Fibroblast of lung (primary cell): ENCODE measurements around the gene KRT4.

ENCODE experiments used
- EZH2 ChIP-seq: IDR thresholded peaks from 2 replicates; pipeline ENCODE4 v1.5.1; 2012; ENCODE audit warnings: low read length, control low read depth, mild to moderate bottlenecking; ENCODE audit errors: missing control alignments
- TF ChIP-seq, protein P1 (sequence below), 2 donors: IDR thresholded peaks in 1 of 2; conservative IDR thresholded peaks in 1 of 2; 1 replicate in 1 of 2; 2 replicates in 1 of 2; pipeline ENCODE4 v1.5.1; 2011 to 2012; ENCODE audit warnings: low read length in 2 of 2, control low read depth in 1 of 2, inconsistent platforms in 1 of 2, low read depth in 1 of 2, mild to moderate bottlenecking in 1 of 2

GRCh38 chr12:52821826-52822660, 8.1 kb upstream of the KRT4 start:
- TF ChIP-seq, protein P1, sequence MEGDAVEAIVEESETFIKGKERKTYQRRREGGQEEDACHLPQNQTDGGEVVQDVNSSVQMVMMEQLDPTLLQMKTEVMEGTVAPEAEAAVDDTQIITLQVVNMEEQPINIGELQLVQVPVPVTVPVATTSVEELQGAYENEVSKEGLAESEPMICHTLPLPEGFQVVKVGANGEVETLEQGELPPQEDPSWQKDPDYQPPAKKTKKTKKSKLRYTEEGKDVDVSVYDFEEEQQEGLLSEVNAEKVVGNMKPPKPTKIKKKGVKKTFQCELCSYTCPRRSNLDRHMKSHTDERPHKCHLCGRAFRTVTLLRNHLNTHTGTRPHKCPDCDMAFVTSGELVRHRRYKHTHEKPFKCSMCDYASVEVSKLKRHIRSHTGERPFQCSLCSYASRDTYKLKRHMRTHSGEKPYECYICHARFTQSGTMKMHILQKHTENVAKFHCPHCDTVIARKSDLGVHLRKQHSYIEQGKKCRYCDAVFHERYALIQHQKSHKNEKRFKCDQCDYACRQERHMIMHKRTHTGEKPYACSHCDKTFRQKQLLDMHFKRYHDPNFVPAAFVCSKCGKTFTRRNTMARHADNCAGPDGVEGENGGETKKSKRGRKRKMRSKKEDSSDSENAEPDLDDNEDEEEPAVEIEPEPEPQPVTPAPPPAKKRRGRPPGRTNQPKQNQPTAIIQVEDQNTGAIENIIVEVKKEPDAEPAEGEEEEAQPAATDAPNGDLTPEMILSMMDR (conservative IDR thresholded peaks at IDR 0.05 in 1 of 2, IDR thresholded peaks at IDR 0.05 in 1 of 2; ENCODE audit: low read depth in 1 of 2, low read length in 2 of 2) = no peak
- TF ChIP-seq EZH2 = no peak
